Inferior parietal cortex (tissue), 1 donor: ENCODE results near the gene MBD2.
A peak's percentile ranks its signal among the peaks of the same experiment; 100 is the strongest.
"Not testable (repeated sequence)": the region's sequence is repeated elsewhere in the genome, so short reads cannot be mapped to it uniquely, and the experiment has no call there.

Experiments
- DNase-seq: peaks from one replicate; pipeline ENCODE4 v3.0.0-alpha.2; 2016; ENCODE audit errors: extremely low spot score

MBD2 gene, protein sequence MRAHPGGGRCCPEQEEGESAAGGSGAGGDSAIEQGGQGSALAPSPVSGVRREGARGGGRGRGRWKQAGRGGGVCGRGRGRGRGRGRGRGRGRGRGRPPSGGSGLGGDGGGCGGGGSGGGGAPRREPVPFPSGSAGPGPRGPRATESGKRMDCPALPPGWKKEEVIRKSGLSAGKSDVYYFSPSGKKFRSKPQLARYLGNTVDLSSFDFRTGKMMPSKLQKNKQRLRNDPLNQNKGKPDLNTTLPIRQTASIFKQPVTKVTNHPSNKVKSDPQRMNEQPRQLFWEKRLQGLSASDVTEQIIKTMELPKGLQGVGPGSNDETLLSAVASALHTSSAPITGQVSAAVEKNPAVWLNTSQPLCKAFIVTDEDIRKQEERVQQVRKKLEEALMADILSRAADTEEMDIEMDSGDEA

DNA sequence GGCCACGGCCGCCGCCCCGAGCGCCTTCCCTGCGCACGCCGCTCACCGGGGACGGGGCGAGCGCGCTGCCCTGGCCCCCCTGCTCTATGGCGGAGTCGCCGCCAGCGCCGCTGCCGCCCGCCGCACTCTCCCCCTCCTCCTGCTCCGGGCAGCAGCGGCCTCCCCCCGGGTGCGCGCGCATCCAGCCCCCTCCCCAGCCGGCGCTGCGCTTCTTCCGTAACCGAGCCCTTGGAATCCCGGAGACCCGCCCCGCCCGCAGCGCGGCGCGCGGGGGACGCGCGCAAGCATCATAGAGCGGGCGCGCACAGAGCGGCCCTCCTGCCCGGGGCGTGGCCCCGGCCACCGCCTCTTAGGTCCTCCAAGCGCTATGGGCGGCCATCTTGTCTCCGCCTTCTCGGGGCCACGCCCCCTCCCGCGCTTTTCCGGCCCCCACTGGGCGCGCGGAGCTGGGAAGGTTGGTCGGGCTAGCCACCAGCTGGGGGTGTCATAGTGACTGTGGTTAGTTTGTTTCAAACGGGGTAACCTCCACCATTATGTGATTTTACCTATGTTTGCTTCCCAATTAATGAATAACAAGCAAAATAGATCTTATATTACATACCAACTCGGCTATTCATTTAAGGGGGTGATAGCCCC is at the start of gene MBD2:
TSS of gene MBD2 (minus strand) at position 291 of the 636 bp plus-strand sequence. CDS start at position 181, 110 bp downstream.
- peak; percentile 93 for DNase-seq

DNA sequence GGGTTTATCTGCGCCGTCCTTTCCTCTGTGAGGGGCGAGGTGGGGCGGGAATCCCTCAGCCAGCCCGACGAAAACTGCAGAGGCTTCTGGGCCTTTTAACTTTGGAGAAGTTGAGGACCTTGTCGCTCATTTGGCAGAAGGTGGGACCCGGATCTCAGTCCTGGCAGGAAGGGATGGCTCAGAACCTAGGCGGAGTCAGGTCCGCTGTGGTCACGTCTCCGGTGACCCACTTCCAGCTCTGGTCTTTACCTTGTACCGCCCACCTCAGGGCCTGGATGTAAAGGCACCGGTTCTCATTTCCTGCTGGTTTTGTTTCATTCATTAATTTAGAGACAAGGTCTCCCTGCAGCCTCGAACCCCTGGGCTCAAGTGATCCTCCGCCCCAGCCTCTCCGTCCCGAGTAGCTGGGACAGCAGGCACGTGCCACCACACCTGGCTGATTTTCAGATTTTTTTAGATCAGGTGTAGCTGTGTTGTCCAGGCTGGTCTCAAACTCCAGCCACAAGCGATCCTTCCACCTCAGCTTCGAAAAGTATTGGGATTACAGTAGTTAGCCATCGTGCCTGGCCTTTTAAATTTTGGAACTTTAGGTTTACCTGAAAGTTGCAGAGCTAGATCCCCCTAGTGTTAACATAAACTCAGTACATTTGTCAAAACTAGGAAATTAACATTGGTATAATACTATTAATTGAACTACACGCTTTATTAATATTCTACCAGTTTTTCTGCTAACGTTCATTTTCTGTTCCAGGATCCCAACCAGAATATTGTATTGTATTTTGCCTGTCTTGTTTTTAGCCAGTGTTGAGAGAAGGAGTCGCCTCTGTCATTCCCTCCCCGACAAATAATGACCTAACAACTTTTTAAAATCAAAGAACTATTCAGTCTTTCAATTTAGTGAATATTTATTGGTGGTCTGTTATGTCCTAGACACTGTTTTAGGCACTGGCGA is 45.7 kb upstream of the MBD2 start:
- no peak for DNase-seq

DNA sequence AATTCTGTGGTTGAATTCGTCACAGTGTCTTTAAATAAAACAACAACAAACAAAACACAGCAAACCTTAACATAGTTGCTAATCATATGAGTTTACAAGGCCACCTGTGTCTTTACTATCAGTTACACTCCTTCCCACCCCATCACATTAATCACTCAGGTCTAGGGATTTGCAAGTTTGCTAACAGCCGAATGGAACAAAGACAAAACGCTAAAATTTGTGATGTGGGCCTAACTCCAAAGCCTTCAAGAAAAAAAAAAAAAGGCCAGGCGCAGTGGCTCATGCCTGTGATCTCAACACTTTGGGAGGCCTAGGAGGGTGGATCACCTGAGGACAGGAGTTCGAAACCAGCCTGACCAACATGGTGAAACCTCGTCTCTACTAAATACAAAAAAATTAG is 44.3 kb upstream of the MBD2 start:
- no peak for DNase-seq

DNA sequence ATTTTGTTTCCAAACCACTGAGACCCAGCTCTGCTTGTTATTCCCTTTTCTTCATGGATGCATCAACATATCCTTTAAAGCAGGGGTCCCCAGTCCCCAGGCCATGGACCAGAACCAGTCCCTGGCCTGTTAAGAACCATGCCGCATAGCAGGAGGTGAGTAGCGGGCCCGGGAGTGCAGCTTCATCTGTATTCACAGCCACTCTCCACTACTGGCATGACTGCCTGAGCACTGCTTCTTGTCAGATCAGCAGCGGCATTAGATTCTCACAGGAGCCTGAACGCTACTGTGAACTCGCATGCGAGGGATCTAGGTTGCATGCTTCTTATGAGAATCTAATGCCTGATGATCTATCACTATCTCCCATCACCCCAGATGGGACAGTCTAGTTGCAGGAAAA is 43.2 kb upstream of the MBD2 start:
- DNase-seq, result no peak

DNA sequence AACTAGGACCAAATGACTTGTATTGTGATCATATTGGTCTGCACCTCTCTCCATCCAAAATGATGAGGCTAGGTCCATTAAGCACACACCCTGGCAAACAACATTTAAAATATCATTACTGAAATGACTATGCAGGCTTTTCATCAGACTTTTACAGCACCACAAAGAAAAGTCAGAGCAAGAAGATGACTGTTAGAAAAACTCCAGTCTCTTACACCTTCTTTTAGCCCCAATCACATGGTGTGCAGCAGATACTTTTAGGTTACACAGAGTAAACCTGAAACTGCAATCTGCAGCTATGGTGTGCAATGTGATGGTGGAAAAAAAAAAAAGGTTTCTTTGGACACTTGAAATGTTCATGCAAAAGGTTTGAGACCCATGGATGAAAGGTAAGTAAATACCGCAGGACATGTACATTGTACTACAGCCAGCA is 39.5 kb upstream of the MBD2 start:
- no peak for DNase-seq

DNA sequence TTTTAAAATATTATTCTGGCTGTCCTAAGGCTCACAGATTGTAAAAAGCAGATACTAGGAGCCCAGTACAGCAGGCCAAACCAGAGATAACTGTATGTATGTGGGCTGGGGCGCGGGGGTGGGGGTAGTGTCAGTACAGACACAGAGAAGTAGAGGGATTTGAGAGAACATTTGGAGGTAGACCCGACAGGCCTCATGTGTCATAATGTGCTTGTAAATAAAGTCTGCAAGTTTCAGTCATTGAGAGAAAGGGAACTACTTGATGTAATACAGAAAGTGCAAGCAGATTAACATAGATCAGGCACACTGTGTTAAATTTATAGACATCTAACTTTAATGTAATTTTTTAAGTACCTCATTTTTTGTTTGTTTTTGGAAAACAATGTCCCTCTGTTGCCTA is 37.4 kb upstream of the MBD2 start:
- no peak for DNase-seq

DNA sequence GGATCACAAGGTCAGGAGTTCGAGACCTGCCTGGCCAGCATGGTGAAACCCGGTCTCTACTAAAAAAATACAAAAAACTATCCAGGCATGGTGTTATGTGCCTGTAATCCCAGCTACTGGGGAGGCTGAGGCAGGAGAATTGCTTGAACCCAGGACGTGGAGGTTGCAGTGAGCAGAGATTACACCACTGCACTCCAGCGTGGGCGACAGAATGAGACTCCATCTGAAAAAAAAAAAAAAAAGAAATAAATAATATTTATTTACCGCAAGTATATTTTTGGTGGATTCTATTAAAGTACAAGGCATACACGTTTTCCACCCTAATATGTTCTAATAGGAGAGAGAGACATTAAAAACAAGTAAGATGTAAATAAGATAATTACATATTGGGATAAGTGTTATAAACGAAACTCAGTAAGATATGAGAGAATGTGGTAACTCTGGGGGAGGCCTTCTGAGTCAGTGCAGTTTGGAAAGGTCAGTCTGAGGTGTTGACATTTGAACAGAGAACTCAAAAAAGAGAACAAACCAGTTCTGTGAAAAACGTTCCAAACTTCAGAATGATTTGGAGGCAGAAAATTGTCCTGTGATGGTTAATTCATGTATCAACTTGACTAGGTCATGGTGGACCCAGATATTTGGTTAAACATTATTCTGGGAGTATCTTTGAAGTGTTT is 36.1 kb upstream of the MBD2 start:
- DNase-seq, result no peak

DNA sequence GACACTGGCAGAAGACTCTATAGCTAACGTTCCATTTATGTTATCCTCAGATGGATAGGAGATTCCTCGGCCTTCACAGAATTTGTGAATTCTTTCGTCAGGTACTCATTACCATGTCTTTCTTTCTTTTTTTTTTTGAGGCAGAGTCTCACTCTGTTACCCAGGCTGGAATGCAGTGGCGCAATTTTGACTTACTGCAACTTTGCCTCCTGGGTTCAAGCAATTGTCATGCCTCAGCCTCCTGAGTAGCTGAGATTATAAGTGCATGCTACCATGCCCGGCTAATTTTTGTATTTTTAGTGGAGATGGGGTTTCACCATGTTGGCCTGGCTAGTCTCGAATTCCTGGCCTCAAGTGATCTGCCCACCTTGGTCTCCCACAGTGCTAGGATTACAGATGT is 33.3 kb upstream of the MBD2 start:
- not testable (repeated sequence) for DNase-seq

DNA sequence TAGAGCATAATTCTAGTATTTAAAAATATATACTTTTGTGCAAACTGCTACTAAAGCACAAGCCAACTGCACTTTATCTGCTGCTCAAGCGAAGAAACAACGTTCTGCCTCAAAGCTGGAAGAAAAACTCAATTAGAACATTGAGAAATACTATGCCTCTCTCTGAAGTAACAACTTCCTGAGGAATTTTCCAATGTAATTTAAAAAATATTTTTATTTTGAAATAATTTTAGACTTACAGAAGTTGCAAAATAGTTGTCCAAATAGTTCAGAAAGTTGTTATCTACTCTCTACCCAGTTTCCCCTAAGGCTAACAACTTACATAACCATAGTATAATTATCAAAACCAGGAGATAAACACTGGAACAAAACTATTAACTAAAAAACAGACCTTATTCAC is 32.5 kb upstream of the MBD2 start:
- no peak for DNase-seq

DNA sequence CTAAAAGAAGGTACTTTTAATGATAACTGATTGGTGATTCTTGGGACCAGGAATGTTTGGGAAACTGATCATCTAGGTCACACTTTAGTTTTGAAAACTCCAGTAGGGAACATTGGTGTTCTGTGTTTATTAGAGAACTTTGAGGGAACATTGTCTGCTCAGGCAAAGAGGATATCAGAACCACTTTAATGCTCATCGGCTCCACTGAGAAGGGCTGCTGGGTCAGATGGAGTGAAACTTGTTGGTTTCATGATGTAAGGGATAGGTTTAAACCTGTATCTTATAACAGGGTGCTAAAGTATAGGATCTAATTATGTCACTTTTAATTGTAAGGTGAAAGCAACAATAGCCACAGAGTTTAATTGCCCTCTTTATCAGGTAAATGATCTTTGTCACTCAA is 30.7 kb upstream of the MBD2 start:
- DNase-seq, result no peak

DNA sequence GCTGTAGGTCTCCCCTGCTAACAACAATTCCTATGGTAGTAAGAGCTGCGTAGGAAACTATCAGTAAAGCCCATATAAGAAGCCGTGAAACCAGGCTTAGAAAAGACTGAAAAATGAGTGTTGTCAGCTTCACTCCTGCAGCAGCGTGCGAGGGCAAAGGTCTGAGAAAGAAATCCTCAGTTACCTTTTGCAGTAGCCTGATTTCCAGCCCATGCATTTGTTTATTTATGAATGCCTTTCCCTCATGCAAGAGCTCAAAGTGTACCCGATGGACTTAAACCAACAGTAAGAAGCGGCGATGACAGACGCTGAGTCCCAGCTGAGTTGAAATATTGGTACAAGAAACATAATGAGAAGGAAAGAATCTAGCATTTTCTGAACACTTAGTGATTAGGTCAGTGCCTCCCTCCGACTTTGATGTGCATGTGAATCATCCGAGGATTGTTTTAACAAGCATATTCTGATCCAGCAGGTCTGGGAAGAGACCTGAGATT is 29.8 kb upstream of the MBD2 start:
- no peak for DNase-seq

DNA sequence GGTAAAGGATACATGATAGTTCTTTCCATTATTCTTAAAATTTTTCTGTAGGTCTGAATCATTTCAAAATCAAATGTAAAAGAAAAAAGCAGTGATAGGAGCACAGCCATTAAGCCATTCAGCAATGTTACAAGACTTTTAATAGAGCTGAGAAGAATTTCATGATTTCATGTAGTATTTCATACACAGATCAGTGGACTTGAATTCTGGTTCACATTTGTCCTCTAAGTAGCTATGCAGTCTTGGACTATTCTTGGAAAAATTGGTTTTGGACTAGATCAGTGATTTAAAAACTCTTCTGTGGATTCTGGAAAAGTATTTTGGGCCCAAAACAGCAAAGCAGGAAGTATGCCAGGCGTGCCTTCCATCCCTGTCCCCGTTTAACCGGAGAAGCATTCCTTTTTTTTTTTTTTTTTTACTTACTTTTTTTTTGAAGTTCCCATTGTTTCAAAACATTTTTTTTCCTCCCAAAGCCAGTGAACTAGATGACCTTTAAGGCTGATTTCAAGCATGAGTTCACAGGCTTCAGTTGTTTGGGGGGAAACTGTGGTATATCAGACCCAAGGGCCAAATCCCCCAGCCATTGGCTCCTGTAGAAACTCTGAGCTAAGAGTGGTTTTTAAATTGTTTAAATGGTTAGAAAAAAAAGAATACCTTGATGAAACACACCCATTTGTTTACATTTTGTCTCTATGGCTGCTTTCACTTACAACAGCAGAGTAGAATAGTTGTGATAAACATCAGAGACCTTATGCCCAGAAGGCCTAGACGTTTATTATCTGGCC is 27.3 kb upstream of the MBD2 start:
- DNase-seq, result no peak

DNA sequence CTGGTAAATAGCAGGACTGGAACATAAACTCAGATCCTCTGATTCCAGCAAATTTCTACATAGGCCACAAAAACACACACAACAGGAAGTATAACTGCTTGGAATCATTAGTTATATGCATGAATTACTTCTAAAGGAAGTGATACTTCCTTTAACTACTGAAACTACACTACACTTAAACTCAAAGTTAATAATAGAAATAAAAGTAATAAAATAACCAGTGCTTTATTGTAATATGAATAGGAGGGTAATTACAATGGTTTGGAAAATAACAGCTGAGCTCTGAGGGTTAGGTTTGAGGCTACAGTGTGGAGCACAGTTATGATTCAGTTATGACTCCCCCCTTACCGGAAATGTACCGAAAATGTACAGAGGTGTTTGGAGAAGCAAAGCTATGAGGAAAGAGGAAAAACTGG is 26.4 kb upstream of the MBD2 start:
- no peak for DNase-seq

DNA sequence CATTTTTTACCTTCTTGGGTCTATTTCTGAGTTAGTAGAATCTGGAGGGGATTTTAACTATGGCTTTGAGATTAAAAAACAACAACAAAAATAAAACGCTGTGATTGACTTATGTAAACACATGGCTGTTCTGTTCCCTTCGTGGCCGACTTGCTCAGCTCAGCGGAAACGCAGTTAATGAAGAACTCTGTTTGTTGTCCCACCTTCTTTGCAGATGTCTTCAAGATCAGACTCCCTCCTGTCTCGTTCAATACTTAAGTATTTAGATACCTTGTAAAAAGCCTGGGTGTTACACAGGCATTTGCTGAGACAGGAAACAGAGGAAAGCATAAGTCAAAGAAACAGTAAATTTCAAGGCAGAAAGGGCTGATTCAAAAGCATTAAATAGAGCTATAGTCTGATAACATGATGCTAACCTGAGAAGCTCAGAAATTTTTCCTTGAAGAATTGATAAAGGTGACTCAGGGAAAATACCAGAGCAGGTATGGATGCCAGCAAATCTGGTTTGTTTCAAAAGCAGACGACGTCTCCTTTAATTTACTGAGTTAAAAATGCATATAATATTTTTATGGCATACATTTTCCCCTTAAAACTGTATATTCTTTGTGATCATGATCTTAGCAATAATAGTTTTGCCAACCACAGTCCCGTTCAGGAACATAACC is 23.2 kb upstream of the MBD2 start:
- DNase-seq, result no peak

DNA sequence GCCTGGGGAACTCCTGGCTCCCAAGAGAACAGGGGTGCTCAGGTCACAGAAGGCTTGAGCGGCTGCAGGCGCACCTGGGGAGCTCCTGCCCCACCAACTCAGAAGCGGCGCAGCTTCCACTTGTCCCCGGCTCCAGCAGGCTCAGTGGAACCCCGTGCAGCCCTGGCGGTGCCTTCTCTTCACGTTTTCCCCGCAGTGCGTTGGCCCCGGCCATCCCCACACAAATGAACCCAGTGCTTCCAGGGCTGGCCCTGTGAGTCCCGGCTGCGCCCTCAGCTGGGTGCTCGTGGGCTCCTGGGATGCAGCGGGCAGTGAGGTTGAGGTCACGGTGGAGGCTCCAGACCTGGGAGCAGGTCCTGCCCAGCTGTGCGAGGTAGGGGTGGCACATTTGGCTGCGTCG is 17.9 kb upstream of the MBD2 start:
- no peak for DNase-seq

DNA sequence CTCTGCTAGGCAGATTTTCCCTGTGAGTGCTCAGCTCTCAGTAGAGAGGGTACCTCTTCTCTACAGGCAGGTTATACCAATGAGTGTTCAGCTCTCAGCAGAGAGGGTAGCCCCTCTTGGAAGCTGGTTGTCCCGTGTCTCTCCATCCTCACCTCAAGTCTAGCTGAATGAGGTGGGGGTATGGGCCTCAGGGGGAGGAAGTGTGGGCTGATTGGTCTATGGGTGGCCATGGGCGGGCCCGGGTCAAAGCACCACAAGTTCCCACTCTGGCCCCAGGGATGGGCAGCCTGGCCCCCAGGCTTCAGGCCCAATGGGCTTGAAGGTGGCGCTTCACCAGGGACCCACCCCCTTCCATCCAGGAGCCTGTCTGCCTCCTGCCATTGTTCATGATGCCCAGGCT is 17.0 kb upstream of the MBD2 start:
- no peak for DNase-seq

DNA sequence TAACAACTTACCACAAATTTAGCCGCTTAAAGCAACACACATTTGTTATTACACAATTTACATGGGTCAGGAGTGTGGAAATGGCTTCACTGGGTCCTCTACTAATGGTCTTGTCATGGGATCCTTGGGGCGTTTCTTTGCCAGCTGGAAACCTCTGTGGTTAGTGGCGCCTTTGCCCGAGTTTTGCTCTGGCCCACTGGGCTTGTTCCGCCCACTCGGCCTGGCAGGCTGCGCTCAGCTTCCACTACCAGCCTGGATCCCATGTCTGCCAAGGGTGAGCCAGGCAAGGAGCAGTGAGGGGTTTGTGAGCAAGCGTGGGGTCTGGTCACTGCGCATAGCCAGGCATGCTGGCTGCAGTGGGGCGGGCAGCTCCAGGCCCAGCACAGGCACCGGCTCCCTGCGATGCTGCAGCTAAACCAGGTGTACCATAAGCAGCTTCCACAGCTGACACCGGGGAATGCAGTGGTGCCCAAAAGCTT is 16.2 kb upstream of the MBD2 start:
- DNase-seq, result no peak

DNA sequence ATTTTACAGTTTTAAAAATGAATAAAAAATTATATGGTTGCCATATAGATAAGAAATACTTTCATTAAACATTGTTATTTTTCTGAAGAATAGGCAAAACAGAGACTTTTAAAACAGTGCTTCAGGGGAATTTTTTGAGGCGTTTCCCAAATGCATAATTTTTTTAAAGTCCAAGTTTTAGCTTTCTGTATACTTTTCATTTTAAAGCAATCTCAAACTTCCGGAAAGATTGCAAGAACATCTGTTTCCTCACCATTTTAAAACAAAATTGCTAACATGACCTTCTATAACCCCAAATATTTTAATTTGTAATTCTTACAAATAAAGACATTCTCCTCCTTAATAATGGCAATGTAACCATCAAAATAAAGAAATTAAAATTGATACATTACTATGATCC is 15.1 kb upstream of the MBD2 start:
- DNase-seq, result no peak

DNA sequence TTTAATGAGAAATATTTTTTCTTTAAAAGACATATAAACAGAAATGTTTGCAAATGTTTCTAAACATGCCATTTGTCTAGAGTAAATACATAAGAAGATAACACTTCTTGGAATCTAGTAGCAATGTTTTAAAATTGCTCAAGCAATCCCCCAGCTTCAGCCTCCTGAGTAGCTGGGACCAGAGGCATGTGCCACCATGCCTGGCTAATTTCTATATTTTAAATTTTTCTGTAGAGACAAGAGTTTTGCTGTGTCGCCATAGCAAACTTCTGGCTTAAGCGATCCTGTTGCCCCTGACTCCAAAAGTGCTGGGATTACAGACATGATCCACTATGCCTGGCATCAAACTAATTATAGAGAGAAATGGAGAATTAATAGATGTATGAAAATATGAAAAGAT is 14.6 kb upstream of the MBD2 start:
- DNase-seq, result no peak
